T-helper 2 cell treated with Interferon-gamma antibody and Interleukin-4, amounts not matched to agents 100 ng/mL and 5 ng/mL, for 36 hours (primary cell): ENCODE data around the gene SEMA3G. TPM values are rescaled to one million over a fixed set of nuclear protein-coding genes. Genes with fewer than 3 reads are reported as not detected.

Experiments
- intact Hi-C: fragments of 100-400 bp; cut with micrococcal nuclease; formaldehyde crosslinking; loops from one replicate; pipeline ENCODE4 v1.15.1; 2023
- total RNA-seq: library from RNA; stranded (reverse); gene quantifications from 2 replicates; pipeline ENCODE4 v1.2.3, GENCODE V29; 2022

Gene SEMA3G
- total RNA-seq, 1 donor from 2014 or later: 0.16 TPM

DNA sequence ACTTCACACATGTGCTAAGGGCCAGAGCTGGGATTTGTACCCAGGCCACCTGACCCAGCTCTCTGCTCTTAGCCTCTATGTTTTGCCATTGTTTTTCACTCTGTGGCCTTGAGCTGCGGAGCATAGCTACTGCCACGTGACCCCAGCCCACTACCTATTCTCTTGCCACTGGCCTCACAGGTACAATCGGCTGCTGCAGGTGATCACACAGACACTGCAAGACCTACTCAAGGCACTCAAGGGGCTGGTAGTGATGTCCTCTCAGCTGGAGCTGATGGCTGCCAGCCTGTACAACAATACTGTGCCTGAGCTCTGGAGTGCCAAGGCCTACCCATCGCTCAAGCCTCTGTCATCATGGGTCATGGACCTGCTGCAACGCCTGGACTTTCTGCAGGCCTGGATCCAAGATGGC lies 46.2 kb downstream of the SEMA3G start:
- intact Hi-C loops: no loop called here

- intact Hi-C loops: no loop called here
These were observed 47.1 kb downstream of the SEMA3G start for GRCh38 chr3:52397676-52398399.

DNA sequence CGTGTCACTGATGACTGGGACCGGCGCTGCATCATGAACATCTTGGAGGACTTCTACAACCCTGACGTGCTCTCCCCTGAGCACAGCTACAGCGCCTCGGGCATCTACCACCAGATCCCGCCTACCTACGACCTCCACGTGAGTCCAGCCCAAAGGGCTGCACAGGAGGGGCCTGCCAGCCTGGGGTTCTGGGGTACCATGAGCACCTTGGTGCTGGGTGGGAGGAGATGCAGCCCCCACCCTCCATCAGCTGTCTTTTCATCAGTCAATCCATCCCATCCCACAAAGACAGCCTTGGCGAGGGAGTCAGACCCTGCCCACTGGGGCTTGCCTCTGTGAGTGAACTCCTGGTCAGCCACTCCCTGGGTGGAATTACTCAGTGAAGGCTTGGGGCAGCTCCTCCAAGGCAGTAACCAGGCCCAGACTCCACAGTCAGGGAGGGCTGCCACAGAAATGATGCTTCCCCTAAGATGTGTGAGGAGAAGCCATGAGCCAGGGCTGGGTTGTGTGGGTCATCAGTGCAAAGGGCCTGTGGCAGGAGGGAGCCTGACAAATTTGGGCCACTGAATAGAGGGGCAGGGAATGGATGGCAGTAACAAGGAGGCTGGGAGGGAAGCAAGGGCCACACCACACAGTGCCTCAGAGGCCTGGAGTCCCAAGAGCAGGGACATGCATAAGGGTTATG lies 47.9 kb downstream of the SEMA3G start:
- intact Hi-C loops: no loop called here

DNA sequence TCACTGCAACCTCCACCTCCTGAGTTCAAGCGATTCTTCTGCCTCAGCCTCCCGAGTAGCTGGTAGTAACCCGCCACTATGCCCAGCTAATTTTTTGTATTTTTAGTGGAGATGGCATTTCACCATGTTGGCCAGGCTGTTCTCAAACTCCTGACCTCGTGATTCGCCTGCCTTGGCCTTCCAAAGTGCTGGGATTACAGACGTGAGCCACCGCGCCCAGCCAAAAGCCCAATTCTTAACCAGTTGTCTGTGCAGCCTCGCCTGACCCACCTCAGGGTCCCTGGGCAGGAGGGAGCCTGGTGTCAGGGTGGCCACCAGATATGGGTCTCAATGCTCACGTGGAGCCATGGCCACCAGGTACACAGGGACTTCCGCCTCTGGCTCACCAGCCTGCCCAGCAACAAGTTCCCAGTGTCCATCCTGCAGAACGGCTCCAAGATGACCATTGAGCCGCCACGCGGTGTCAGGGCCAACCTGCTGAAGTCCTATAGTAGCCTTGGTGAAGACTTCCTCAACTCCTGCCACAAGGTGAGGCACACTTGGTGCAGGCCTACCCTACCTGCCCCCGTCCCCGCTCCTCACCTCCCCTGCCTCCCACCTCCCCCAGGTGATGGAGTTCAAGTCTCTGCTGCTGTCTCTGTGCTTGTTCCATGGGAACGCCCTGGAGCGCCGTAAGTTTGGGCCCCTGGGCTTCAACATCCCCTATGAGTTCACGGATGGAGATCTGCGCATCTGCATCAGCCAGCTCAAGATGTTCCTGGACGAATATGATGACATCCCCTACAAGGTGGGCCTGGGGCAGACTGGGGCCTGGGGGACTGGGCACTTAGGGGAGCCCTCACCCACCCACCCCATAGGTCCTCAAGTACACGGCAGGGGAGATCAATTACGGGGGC lies 48.6 kb downstream of the SEMA3G start:
- intact Hi-C loops: no loop called here

DNA sequence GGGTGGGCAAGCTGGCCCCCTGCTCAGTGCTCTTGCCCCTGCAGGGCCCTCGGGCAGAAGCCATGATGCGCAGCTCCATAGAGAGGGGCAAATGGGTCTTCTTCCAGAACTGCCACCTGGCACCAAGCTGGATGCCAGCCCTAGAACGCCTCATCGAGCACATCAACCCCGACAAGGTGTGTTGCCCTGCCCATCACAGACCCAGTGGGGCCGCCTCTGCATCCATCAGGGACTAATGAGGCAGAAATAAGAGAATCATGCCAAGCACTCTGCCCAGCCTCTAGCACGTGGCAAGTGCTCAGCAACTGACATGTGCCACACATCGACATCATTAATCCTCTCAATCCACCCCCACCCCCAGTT lies 49.4 kb downstream of the SEMA3G start:
- intact Hi-C loops: no loop called here

GRCh38 chr3:52394751-52395502 lies 50.0 kb downstream of the SEMA3G start:
- intact Hi-C loops: no loop called here

DNA sequence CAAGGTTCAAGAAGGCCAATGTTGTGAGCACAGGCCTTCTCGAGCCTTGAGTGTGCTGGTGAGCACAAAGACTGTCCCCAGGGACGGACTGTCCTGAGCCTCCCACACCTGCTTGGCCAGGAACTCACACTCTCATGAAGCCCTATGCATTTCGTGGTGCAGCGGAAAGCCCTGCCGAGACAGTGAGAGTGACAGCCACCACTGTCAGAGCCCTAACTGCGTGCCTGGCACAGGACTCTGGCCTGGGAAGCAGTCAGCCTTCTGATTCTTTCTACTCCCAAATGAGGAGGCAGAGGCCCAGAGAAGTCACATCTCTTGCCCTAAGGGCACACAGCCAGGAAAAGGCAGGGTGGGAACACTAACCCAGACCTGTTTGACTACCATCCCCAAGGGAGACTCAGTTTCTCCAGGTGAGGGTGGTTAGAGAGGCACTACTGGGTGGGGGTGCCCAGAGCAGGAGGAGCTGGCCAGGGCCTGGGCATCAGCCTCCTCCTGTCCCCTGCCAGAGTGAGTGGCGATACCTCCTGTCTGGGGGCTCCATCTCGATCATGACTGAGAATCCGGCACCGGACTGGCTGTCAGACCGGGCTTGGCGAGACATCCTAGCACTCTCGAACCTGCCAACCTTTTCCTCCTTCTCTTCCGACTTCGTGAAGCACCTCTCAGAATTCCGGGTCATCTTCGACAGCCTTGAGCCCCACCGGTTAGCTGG lies 50.8 kb downstream of the SEMA3G start:
- intact Hi-C loops: no loop called here

GRCh38 chr3:52393131-52393807 lies 51.6 kb downstream of the SEMA3G start:
- intact Hi-C loops: no loop called here

DNA sequence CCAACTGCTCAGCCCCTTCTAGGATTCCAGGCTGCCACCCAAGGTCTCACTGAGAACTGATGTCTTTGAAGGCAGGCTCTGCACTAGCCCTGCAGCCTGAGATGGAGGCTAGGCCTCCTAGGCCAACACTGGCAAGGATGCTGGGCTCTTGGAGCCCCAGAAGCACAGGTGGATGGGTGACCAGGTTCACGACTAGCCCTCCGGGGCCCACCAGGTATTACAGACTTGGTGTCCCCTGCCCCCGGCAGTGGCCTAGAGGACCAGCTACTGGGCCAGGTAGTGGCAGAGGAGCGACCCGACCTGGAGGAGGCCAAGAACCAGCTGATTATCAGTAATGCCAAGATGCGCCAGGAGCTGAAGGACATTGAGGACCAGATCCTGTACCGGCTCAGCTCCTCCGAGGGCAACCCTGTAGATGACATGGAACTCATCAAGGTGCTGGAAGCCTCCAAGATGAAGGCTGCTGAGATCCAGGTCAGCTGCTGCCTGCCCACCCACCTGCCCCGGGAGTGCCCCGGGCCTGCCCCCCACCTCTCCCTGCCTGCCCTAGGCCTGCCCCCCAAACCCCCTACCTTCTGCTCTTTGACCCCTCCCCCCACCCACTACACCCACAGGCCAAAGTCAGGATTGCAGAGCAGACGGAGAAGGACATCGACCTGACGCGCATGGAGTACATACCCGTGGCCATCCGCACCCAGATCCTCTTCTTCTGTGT lies 52.5 kb downstream of the SEMA3G start:
- intact Hi-C loops: no loop called here

DNA sequence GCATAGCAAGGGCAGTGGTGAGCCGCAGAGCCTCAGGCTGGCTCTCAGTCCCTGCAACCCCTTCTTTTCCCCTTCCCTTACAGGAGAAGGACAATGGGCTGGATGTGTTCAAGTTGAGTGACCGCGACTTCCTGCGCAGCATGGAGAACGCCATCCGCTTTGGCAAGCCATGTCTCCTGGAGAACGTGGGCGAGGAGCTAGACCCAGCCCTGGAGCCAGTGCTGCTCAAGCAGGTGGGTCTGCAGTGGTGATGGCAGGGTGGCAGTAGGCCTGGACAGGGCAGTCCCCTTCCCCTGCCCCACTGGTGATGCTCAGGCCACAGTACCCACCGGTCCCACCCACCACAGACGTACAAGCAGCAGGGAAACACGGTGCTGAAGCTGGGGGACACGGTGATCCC lies 53.8 kb downstream of the SEMA3G start:
- intact Hi-C loops: no loop called here

- intact Hi-C loops: no loop called here
These were observed 56.0 kb downstream of the SEMA3G start for GRCh38 chr3:52388933-52389332.

- intact Hi-C loops: no loop called here
These were observed 56.5 kb downstream of the SEMA3G start for GRCh38 chr3:52388348-52388821.

DNA sequence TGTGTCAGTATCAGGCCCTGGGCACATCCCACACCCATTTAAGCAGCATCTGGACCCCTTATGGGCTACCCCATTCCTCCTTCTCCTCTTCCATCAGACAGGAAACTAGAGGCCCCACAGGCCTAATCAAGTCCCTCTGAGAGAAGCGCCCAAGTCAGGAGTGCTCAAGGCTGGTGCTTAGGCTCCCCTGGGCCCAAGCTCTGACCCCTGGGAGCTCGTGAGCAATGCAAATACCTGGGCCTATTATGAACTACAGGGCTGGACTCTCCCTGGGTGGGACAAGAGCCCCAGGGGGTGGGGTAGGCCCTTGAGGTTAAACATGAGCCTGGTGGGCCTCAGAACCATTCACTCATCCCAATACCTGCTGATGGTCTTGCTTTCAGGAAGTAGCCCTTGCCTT lies 57.4 kb downstream of the SEMA3G start:
- intact Hi-C loops: no loop called here

DNA sequence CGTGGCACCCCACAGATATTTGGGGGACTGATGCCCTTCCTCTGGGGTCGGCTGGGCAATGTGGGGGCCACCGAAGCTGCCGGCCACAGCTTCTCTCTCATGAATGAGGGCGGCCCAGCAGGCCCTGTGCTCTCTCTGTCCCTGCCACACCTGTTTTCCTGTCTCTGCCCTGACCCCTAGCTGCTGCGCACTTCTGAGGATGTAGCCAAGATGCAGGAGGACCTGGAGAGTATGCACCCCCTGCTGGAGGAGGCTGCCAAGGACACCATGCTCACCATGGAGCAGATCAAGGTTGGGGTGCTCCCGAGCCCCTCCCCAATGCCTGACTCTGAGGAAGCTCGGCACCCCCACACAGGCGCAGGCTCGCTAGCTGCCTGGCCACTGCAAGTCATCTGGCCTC lies 59.7 kb downstream of the SEMA3G start:
- intact Hi-C loops: no loop called here

DNA sequence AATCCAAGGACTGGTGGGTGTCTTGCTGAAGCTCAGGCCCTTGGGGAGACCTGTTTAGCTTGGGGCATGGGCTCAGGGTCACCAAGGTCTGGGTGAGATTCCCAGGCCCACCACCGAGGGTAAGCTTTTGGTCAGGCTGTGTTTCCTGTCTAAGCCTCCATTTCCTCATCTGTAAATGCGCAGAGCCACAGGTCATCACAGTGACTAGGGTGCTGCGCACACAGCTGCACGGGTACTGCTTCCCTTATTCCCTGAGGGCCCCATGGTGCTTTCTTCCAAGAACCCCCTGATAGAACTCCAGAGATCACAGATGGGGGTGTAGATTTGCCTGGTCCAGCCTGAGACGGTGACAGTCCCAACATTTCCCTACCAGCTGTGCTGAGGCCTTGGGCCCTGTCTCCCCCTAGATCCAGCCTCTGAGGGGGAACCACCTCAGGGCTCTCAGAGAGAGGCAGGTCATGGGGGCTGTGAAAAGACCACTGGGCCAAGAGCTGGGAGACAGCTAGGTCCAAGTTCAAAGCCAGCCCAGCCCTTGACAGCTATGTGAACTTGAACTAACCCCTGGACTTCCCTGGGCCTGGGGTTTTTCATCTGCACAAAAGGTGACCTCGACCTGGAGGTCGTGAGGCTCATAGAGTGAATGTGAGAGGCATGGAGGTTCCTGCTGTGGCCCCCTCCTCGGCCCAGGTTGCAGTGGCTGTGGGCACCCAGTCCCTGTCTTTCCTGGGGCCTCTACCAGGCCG lies 60.7 kb downstream of the SEMA3G start:
- intact Hi-C loops: no loop called here

DNA sequence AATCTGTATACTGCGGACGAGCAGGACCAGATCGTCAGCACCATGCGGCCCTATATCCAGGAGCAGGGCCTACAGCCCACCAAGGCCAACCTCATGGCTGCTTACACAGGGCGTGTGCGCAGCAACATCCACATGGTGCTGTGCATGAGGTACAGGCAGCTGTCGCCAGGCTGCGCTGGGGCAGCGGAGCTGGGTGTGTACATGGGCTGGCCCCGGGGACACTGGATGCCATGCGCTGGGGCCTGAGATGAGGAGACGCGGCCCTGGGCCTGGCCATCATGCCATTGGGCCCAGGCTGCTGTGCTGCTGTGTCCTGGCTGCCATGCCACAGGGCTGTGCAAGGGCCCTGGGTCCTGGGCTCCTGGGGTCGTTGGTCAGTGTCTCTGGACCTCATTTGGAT lies 61.5 kb downstream of the SEMA3G start:
- intact Hi-C loops: no loop called here
